ENCODE results near the gene SLC27A5. TPM values are rescaled to one million over a fixed set of nuclear protein-coding genes. Genes with fewer than 3 reads are reported as not detected.

SLC27A5 gene
- total RNA-seq, 3 donors from 2014 or later (not counting 1 experiment from before 2014, with no cell fraction given): 4.6 to 7.0 (median 4.7) TPM

DNA sequence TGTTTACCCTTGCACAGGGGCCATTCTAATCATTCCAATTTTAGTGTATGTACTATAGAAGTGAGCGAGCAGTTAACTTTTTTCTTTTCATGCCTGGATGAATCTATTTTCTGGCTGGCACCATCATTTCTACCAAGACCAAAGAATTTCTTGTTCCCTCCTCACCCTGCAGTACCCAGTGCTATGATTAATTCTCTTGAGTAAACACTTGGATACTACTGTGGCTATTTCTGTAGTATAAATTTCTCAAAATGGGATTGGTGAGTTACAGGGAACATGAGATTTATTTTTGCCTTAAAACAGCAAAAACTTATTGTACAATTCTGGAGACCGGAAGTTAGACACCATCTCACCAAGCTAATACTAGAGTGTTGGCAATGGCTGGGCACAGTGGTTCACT is 28.0 kb downstream of the SLC27A5 start:
- H3K4me3 ChIP-seq (ENCODE audit: low read length): no peak overlapping the region
- no peaks in the 10 kb centered on the region for H3K27me3 ChIP-seq (ENCODE audit: control insufficient read depth, insufficient read depth, low read length)
- no peaks in the 10 kb centered on the region for H3K4me1 ChIP-seq (ENCODE audit: control insufficient read depth, insufficient read depth, low read length)
- ATAC-seq (no peak), DNase-seq (no peak)
- 100% methylated on average over 2 of the region's 2 CpGs for WGBS (ENCODE audit: insufficient coverage)
- H3K9me3 Mint-ChIP-seq: no peaks in the 10 kb centered on the region
- TF ChIP-seq, protein P1, sequence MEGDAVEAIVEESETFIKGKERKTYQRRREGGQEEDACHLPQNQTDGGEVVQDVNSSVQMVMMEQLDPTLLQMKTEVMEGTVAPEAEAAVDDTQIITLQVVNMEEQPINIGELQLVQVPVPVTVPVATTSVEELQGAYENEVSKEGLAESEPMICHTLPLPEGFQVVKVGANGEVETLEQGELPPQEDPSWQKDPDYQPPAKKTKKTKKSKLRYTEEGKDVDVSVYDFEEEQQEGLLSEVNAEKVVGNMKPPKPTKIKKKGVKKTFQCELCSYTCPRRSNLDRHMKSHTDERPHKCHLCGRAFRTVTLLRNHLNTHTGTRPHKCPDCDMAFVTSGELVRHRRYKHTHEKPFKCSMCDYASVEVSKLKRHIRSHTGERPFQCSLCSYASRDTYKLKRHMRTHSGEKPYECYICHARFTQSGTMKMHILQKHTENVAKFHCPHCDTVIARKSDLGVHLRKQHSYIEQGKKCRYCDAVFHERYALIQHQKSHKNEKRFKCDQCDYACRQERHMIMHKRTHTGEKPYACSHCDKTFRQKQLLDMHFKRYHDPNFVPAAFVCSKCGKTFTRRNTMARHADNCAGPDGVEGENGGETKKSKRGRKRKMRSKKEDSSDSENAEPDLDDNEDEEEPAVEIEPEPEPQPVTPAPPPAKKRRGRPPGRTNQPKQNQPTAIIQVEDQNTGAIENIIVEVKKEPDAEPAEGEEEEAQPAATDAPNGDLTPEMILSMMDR (IDR thresholded peaks at IDR 0.05): no peak
- no peaks in the 10 kb centered on the region for H3K27me3 Mint-ChIP-seq (ENCODE audit: low read depth in 2 of 2)
- no peak overlapping the region for H3K27ac ChIP-seq (ENCODE audit: low read length)
- H3K36me3 Mint-ChIP-seq: no peaks in the 10 kb centered on the region
- no peaks in the 10 kb centered on the region for H3K4me1 Mint-ChIP-seq
- H3K36me3 ChIP-seq (ENCODE audit: control insufficient read depth, insufficient read depth, low read length): peaks cover 2% of the 10 kb centered on the region
- intact Hi-C loops (cut with micrococcal nuclease): no loop called here
- no peak overlapping the region for H3K4me3 Mint-ChIP-seq
- no peaks in the 10 kb centered on the region for H3K9me3 ChIP-seq (ENCODE audit: control insufficient read depth, insufficient read depth, low read length)
- H3K27ac Mint-ChIP-seq: no peak overlapping the region

DNA sequence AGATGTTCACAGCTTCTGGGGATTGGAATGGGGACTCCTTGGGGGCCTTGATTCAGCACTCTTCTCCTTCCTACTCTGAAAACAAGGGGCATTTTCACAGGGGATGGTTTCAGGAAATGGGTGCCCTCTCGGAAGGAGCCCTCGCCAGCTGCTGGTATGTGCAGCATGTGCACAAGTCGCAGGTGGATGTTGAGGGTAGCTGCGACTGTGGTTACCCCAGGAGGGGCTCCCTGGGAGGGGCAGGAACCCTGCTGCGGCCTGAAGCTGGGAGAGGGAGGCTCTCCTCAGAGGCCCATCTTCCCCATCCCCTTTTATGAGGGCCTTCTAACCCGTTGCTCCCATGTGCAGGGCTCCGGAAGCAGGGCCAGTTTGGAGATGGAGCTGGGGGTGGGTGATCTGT is 29.4 kb downstream of the SLC27A5 start:
- Histone ChIP-seq H3K27ac (ENCODE audit: low read length) (no peak overlapping the region), H3K9me3 (ENCODE audit: control insufficient read depth, insufficient read depth, low read length) (no peaks in the 10 kb centered on the region), H3K4me3 (ENCODE audit: low read length) (no peak overlapping the region), H3K4me1 (ENCODE audit: control insufficient read depth, insufficient read depth, low read length) (no peaks in the 10 kb centered on the region), H3K27me3 (ENCODE audit: control insufficient read depth, insufficient read depth, low read length) (no peaks in the 10 kb centered on the region), H3K36me3 (ENCODE audit: control insufficient read depth, insufficient read depth, low read length) (peaks cover 2% of the 10 kb centered on the region)
- Mint-ChIP-seq H3K27ac (no peak overlapping the region), H3K9me3 (no peaks in the 10 kb centered on the region), H3K4me1 (no peaks in the 10 kb centered on the region), H3K27me3 (ENCODE audit: low read depth in 2 of 2) (no peaks in the 10 kb centered on the region), H3K36me3 (no peaks in the 10 kb centered on the region), H3K4me3 (no peak overlapping the region)
- no peak for DNase-seq
- intact Hi-C loops (cut with micrococcal nuclease): no loop called here
- TF ChIP-seq, protein P1 (IDR thresholded peaks at IDR 0.05): no peak
- ATAC-seq: no peak
- WGBS (ENCODE audit: insufficient coverage): 75% methylated on average over 7 of the region's 7 CpGs

DNA sequence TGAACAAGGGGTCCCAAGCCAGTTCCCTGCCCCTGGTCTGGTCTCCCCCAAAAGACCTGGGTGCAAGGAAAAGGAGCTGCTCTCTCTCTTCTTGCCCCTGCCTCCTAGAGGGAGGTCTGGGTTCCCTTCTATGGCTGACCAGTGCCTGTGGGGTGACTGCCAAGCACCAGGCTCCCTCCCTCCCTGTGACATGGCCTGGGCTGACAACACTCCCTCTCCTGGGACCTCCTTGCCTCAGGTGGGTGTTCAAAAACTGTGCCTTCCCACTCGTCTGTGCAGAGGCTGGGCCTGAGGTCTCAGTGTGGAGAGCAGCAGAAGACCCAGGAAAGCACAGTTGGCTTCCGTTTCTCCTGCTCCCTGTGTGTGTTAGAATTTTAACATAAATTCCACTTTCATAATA is 31.0 kb downstream of the SLC27A5 start:
- peaks cover 8 to 9% of the 10 kb centered on the region in 2 donors for H3K4me1 Mint-ChIP-seq
- Histone ChIP-seq H3K27ac (ENCODE audit: low read length) (no peak overlapping the region), H3K9me3 (ENCODE audit: control insufficient read depth, insufficient read depth, low read length) (no peaks in the 10 kb centered on the region), H3K36me3 (ENCODE audit: control insufficient read depth, insufficient read depth, low read length) (peaks cover 2% of the 10 kb centered on the region), H3K27me3 (ENCODE audit: control insufficient read depth, insufficient read depth, low read length) (no peaks in the 10 kb centered on the region), H3K4me1 (ENCODE audit: control insufficient read depth, insufficient read depth, low read length) (peaks cover 12% of the 10 kb centered on the region), H3K4me3 (ENCODE audit: low read length) (no peak overlapping the region)
- TF ChIP-seq, protein P1 (IDR thresholded peaks at IDR 0.05): no peak
- no peaks in the 10 kb centered on the region for H3K9me3 Mint-ChIP-seq
- ATAC-seq: no peak
- no peaks in the 10 kb centered on the region for H3K27me3 Mint-ChIP-seq (ENCODE audit: low read depth in 2 of 2)
- H3K4me3 Mint-ChIP-seq: no peak overlapping the region
- DNase-seq: no peak
- 55% methylated on average over 1 of the region's 2 CpGs for WGBS (ENCODE audit: insufficient coverage)
- H3K27ac Mint-ChIP-seq: no peak overlapping the region
- no peaks in the 10 kb centered on the region for H3K36me3 Mint-ChIP-seq
- intact Hi-C loops (cut with micrococcal nuclease): no loop called here

DNA sequence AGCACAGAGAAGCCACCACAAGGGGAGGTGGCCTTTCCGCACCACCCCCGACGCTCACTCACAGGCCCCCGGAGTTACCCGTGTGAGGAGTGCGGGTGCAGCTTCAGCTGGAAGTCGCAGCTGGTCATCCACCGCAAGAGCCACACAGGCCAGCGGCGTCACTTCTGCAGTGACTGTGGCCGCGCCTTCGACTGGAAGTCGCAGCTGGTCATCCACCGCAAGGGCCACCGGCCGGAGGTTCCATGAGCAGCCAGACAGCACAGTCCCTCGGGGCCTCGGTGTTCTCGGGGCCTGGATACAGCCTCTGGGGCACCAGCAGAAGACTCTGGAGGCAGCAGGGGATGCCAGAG is 31.3 kb downstream of the SLC27A5 start:
- Histone ChIP-seq H3K9me3 (ENCODE audit: control insufficient read depth, insufficient read depth, low read length) (no peaks in the 10 kb centered on the region), H3K4me3 (ENCODE audit: low read length) (no peak overlapping the region), H3K4me1 (ENCODE audit: control insufficient read depth, insufficient read depth, low read length) (peaks cover 14% of the 10 kb centered on the region), H3K27ac (ENCODE audit: low read length) (no peak overlapping the region), H3K27me3 (ENCODE audit: control insufficient read depth, insufficient read depth, low read length) (no peaks in the 10 kb centered on the region), H3K36me3 (ENCODE audit: control insufficient read depth, insufficient read depth, low read length) (peaks cover 2% of the 10 kb centered on the region)
- TF ChIP-seq, protein P1 (IDR thresholded peaks at IDR 0.05): no peak
- Mint-ChIP-seq H3K27ac (no peak overlapping the region), H3K27me3 (ENCODE audit: low read depth in 2 of 2) (no peaks in the 10 kb centered on the region), H3K36me3 (no peaks in the 10 kb centered on the region), H3K4me1 (peaks cover 8 to 13% of the 10 kb centered on the region in 2 donors), H3K4me3 (no peak overlapping the region), H3K9me3 (no peaks in the 10 kb centered on the region)
- WGBS (ENCODE audit: insufficient coverage): 94% methylated on average over 20 of the region's 20 CpGs
- no peak for ATAC-seq
- DNase-seq: no peak
- intact Hi-C loops (cut with micrococcal nuclease): no loop called here

All from natural killer cell (primary cell).